HL-60 (cell line): ENCODE results near the gene TMEM117.

Source experiments
- CTCF ChIP-seq: IDR thresholded peaks from one replicate; pipeline ENCODE4 v1.5.1; 2011; ENCODE audit warnings: low read length, control low read depth, inconsistent platforms; ENCODE audit not compliant: insufficient read depth
- GABPA ChIP-seq: IDR thresholded peaks from 2 replicates; pipeline ENCODE4 v1.6.1; 2012; ENCODE audit warnings: low read depth
- POLR2AphosphoS5 ChIP-seq: IDR thresholded peaks from 2 replicates; pipeline ENCODE4 v1.6.1; 2012; ENCODE audit warnings: low read depth
- REST ChIP-seq: IDR thresholded peaks from 2 replicates; pipeline ENCODE4 v1.6.1; 2012; ENCODE audit warnings: low read depth; ENCODE audit not compliant: insufficient replicate concordance
- SPI1 ChIP-seq: IDR thresholded peaks from 2 replicates; pipeline ENCODE4 v1.6.1; 2012; ENCODE audit warnings: low read depth, mild to moderate bottlenecking, borderline replicate concordance

GRCh38 chr12:43878050-43878449, 42.2 kb downstream of the TMEM117 start:
- no peak for TF ChIP-seq CTCF
- no peak for TF ChIP-seq GABPA
- no peak for TF ChIP-seq REST
- no peak for TF ChIP-seq POLR2AphosphoS5
- no peak for TF ChIP-seq SPI1
